NCI-H187 treated with DMSO at 0.1 percent for 48 hours (cell line): ENCODE data around the gene HDLBP.

Source experiments
- DNase-seq: peaks from one replicate; lab custom pipeline; 2025; lab: John Stamatoyannopoulos, UW

Gene HDLBP

DNA sequence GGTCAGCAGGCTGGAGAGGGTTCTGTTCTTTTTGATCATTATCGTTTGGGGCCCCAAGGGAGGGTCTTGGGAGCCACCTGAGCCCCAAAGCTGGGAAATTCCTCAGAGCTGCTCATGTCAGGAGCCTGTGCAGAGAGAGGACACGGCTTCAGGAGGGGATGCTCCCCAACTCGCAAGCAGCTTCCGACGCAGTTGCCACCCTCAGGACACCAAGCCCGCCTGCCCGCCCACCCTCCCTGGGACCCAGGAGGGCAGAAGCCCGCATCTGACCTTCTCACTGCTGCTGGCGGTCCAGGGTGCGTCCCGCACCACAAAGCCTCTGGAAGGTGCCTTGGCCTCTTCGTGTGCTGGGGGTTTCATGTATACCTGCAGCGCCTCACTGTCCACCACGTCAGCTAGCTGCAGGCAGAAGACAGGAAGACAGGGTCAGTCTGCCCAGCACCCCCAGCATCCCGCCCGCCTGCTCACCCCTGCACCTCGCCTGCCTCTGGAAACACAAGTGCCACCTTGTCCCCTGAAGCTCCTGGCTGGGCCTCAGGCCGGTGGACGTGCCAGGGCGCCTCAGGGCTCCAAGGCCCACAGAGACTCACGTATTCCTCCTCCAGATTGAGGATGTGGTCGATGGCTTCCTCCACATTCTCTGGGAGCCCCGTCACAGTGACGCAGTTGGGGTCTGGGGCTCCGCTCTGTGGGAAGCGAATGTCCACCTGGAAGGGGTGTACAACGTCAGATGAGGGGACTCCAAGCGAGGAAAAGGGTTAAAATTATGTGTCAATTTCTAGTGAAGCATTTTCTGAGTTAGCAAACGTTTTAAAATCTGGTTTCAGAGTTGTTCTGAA is 85.7 kb downstream of the HDLBP start:
- no peak for DNase-seq

- DNase-seq: no peak
Measured at GRCh38 chr2:241228860-241229516, 86.5 kb downstream of the HDLBP start.

DNA sequence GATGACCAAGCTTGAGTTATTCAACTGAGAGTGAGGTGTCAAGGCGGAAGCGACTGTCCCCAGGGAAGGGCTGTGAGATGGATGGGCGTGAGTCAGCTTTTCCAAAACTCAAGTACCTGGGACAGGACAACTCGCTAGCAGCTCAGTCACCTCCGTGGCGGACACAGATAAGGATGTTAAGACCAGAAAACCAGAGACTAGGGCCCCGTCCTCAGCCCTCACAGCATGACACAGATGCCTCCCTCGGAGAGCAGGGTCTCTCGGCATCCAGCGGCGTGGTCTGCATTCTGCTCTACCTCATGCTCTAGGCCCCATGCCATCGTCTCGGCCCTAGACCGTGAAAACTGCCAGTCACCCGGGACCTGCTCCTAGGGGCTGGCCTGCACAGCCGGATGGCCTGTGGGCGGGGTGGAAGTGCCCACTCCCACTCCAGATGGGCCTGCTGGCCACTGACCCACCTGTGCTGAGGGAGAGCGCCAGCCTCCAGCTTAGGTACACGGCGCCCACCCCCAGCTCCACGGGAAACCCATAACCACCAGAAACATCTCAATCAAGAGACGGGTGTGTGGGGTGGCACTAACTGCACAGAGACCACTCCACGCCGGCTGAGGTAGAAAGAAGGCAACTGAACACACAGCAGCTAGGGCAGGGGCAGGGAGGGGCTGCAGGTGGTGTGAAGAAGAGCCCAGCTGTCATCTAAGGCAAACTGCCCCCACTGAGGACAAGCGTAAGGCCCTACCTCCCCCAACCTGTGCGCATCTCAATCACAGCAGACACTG is 87.2 kb downstream of the HDLBP start:
- no peak for DNase-seq

GRCh38 chr2:241227594-241227993 is 87.9 kb downstream of the HDLBP start:
- no peak for DNase-seq

GRCh38 chr2:241226723-241227572 is 88.5 kb downstream of the HDLBP start:
- DNase-seq: no peak

- DNase-seq: no peak
Measured at GRCh38 chr2:241225983-241226382, 89.5 kb downstream of the HDLBP start.

DNA sequence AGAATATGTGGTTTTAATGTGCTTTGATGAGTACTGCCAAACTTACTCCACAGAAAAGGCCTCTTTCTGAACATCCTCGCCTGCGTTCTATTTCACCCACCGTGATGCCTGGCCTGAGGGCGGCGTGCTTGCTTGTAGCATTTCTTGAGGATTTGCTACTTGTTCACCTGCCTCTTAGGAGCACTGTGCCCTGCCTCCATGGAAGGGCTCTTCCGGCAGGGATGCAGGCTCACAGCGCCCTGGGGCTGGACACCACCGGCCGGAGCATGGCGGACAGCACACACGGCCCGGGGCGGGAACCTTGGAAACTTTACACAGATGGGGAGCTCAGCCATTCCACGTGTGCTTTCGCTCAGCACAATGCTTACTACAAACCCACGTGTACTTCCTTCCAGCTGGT is 89.9 kb downstream of the HDLBP start:
- no peak for DNase-seq

DNA sequence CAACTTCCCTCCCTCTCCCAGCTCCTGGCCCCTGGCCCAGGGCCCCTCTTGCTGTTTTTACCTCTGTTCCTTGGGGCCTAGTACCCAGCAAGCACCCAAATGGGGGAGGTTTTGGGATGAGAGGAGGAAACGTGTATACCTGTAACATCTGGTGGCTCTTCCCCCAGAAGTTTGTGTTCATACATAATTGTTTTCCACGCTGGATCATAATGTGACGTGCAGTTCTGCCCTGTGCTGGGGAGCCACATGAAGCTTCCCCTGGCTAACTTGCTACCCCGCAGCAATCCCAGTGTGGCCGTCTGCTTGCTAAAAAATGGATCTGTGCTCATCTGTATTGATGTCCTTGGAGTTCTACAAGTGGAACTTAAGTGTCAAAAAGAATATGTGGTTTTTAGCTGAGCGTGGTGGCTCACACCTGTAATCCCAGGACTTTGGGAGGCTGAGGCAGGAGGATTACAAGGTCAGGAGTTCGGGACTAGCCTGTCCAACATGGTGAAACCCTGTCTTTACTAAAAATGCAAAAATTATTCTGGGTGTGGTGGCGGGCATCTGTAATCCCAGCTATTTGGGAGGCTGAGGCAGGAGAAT is 90.5 kb downstream of the HDLBP start:
- no peak for DNase-seq

DNA sequence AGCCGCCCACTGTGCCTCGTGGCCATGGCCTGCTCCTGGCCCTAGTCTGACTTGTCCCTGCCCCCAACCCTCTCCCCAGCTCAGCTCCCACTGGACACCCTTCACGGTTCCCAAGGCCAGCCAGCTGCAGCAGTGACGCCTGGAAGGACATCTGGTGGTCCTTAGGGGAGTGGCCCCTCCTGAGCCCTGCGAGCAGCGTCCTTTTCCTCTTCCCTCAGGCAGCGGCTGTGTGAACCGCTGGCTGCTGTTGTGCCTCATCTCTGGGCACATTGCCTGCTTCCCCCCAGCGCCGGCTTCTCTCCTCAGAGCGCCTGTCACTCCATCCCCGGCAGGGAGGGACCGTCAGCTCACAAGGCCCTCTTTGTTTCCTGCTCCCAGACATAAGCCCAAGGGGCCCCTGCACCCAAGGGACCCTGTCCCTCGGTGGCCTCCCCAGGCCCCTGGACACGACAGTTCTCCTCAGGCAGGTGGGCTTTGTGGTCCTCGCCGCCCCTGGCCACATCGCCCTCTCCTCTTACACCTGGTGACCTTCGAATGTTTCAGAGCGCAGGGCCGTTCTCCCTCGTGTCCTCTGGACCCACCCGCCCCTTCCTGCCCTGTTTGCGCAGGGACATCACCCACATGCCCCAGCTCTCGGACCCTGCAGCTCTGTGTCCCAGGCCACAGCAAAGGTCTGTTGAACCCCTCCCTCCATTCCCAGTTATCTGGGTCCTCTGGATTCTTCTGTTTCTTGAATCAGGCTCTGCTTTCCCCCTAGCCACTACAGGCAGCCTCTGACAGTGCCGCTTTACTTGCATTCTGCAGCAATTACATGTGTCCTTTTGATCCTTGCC is 91.2 kb downstream of the HDLBP start:
- no peak for DNase-seq

DNA sequence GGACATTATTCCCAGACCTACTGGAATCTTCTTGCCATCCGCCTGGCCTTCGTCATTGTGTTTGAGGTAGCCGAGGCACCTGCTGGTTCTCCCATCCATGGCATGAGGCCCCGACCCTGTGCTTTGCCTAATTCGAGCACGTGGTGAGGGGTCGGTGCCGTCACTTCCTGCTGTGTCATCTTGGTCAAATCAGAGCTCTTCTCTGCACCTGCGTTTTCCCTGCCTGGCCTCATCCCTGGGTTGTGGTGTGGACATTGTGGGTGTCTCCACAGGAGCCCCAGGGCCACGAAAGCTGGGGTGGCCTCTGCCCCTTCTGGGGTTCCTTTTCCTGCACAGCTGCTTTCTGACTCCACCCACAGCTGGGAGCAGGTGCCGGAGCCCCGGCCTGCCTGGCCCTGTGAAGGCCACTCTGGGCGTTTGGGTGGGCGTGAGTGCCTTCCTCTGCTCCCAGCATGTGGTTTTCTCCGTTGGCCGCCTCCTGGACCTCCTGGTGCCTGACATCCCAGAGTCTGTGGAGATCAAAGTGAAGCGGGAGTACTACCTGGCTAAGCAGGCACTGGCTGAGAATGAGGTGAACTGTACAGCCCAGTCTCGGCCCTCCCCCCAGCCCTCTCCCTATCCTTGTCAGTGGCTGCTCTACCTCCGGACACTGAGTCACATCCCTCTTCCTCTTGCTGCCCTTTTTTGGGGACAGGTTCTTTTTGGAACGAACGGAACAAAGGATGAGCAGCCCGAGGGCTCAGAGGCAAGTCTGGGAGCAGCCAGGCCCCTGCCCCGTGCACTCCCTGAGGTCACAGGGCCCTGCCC is 92.1 kb downstream of the HDLBP start:
- no peak for DNase-seq

- no peak for DNase-seq
Measured at GRCh38 chr2:241219856-241220356, 95.6 kb downstream of the HDLBP start.

DNA sequence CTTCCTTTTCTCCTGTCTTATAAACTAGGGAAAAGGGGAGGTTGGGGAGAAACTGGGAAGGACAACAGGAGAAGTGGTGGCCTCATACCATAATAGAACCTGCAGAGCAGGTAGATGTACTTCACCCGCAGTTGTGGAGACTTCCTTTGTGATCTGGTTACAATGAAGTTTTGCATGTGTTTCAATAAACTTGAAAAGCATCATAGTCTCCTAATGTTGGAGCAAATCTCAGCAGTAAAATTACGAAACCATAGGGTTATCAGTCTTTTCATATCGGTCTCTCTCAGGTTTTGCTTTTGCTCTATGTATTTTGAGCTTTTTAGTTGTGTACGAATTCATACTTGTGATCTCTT is 96.5 kb downstream of the HDLBP start:
- no peak for DNase-seq

GRCh38 chr2:241218131-241219029 is 97.1 kb downstream of the HDLBP start:
- no peak for DNase-seq

GRCh38 chr2:241217320-241218031 is 98.0 kb downstream of the HDLBP start:
- no peak for DNase-seq

DNA sequence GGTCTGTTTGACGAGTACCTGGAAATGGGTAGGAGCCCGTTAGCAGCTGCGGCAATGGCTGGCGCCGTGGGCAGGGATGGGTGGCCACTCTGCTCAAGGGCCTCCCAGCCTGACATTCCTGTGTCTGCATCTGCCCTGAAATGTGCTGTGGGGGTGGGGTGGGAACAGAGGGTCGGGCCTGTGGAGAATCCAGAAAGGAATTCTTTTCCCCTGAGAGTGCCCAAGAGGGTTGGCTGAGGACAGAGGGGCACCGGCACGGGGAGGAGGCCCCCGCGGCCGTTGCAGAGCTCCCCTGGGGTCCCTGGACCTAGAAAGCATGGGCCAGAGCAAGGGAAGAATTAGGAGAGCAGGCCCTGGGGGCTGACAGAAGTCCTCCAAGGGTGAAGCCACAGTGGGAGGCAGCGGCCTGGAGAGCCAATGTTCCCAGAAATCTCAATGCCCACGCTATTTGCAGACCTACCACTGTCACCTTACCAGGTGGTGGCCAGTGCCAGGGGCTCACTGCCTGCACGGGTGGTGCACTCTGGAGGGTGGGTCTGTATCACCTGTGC is 99.2 kb downstream of the HDLBP start:
- DNase-seq: no peak

DNA sequence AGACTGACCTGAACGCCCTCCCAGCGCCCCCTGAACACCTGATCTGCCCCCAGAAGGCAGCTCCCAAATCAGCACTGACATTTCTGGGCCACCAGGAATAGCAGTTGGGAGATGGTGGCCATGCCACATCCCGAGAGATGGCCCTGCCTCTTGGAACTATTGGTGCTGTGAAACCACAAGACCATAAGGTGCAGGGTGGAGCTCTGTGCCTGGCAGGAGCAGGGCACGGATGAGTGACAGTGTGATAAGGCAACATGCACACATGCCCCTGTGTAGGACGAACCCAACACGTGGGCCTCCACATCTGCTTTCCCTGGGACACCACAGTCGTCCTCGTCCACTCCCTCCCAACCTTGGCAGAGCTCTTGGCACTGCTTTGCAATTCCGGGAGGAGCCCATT is 100.1 kb downstream of the HDLBP start:
- DNase-seq: no peak

- DNase-seq: no peak
Measured at GRCh38 chr2:241214766-241215165, 100.7 kb downstream of the HDLBP start.

- DNase-seq: no peak
Measured at GRCh38 chr2:241214209-241214608, 101.3 kb downstream of the HDLBP start.
